ENCODE data around the gene GNB1. TPM values are rescaled to one million over a fixed set of nuclear protein-coding genes. Genes with fewer than 3 reads are reported as not detected.

Gene GNB1
- total and polyA plus RNA-seq, 3 donors from 2014 or later: 223 to 256 (median 240) TPM

GRCh38 chr1:1761504-1762376, 129.1 kb downstream of the GNB1 start:
- TF ChIP-seq, protein P1, sequence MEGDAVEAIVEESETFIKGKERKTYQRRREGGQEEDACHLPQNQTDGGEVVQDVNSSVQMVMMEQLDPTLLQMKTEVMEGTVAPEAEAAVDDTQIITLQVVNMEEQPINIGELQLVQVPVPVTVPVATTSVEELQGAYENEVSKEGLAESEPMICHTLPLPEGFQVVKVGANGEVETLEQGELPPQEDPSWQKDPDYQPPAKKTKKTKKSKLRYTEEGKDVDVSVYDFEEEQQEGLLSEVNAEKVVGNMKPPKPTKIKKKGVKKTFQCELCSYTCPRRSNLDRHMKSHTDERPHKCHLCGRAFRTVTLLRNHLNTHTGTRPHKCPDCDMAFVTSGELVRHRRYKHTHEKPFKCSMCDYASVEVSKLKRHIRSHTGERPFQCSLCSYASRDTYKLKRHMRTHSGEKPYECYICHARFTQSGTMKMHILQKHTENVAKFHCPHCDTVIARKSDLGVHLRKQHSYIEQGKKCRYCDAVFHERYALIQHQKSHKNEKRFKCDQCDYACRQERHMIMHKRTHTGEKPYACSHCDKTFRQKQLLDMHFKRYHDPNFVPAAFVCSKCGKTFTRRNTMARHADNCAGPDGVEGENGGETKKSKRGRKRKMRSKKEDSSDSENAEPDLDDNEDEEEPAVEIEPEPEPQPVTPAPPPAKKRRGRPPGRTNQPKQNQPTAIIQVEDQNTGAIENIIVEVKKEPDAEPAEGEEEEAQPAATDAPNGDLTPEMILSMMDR (IDR thresholded peaks at IDR 0.05): no peak
- TF ChIP-seq POLR2A (IDR thresholded peaks at IDR 0.05): no peak
- no peak overlapping the region for H3K4me3 ChIP-seq
- H3K9me3 ChIP-seq: no peaks in the 10 kb centered on the region
- H3K27me3 ChIP-seq: no peaks in the 10 kb centered on the region
- no peaks in the 10 kb centered on the region for H3K36me3 ChIP-seq (ENCODE audit: low read depth, missing control alignments)
- peaks cover 12% of the 10 kb centered on the region for H3K4me1 ChIP-seq
- no peak overlapping the region for H3K27ac ChIP-seq
- intact Hi-C loops (cut with DNase I; ENCODE audit: low total_unique reads): no loop called here
- no peak for DNase-seq
- 93 to 94% methylated on average over 21 to 23 of the region's 23 CpGs for WGBS, 2 donors

GRCh38 chr1:1760715-1761114, 130.2 kb downstream of the GNB1 start:
- DNase-seq: no peak
- H3K4me3 ChIP-seq: no peak overlapping the region
- no peak overlapping the region for H3K27ac ChIP-seq
- TF ChIP-seq POLR2A (IDR thresholded peaks at IDR 0.05): no peak
- TF ChIP-seq, protein P1 (IDR thresholded peaks at IDR 0.05): no peak
- H3K4me1 ChIP-seq: peaks cover 12% of the 10 kb centered on the region
- H3K36me3 ChIP-seq (ENCODE audit: low read depth, missing control alignments): no peaks in the 10 kb centered on the region
- H3K27me3 ChIP-seq: no peaks in the 10 kb centered on the region
- H3K9me3 ChIP-seq: no peaks in the 10 kb centered on the region
- intact Hi-C loops (cut with DNase I; ENCODE audit: low total_unique reads): no loop called here
- WGBS, 2 donors: 93 to 95% methylated on average over 8 to 10 of the region's 10 CpGs

DNA sequence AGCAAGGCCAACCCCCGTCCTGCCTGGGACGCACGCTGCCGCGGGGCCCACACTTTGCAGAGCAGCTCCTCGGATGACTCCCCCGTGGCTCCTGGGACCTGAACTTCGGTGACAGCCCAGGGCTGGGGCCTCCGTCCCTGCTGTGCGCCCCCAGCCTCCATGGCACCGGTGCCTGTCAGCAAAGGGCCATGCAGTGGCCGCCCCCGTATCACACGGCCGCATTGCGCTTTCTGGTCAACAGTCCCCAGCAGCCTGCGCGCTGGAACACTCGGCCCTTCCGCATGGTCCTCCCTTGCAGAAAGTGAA, 130.6 kb downstream of the GNB1 start:
- intact Hi-C loops (cut with DNase I; ENCODE audit: low total_unique reads): no loop called here
- Histone ChIP-seq H3K4me1 (peaks cover 12% of the 10 kb centered on the region), H3K9me3 (no peaks in the 10 kb centered on the region), H3K27ac (no peak overlapping the region), H3K4me3 (no peak overlapping the region), H3K27me3 (no peaks in the 10 kb centered on the region), H3K36me3 (ENCODE audit: low read depth, missing control alignments) (no peaks in the 10 kb centered on the region)
- no peak for DNase-seq
- TF ChIP-seq, protein P1 (IDR thresholded peaks at IDR 0.05): no peak
- no peak for TF ChIP-seq POLR2A (IDR thresholded peaks at IDR 0.05)
- 92% methylated on average over 20 of the region's 20 CpGs; no CpG with 5 or more reads in 1 of the 2 donors for WGBS, 2 donors

GRCh38 chr1:1759456-1760344, 131.2 kb downstream of the GNB1 start:
- H3K4me3 ChIP-seq: no peak overlapping the region
- no peak overlapping the region for H3K27ac ChIP-seq
- no peak for DNase-seq
- peaks cover 12% of the 10 kb centered on the region for H3K4me1 ChIP-seq
- no peaks in the 10 kb centered on the region for H3K9me3 ChIP-seq
- H3K27me3 ChIP-seq: no peaks in the 10 kb centered on the region
- H3K36me3 ChIP-seq (ENCODE audit: low read depth, missing control alignments): no peaks in the 10 kb centered on the region
- 88 to 91% methylated on average over 18 to 36 of the region's 37 CpGs for WGBS, 2 donors
- TF ChIP-seq, protein P1 (IDR thresholded peaks at IDR 0.05): no peak
- TF ChIP-seq POLR2A (IDR thresholded peaks at IDR 0.05): no peak
- intact Hi-C loops (cut with DNase I; ENCODE audit: low total_unique reads): no loop called here

Measured in testis (tissue), 3 donors.